Measurements from ENCODE around the gene COX7A2L. TPM values are rescaled to one million over a fixed set of nuclear protein-coding genes. Genes with fewer than 3 reads are reported as not detected.

The COX7A2L gene
- total RNA-seq, 1 donor from 2014 or later: 126 TPM

DNA sequence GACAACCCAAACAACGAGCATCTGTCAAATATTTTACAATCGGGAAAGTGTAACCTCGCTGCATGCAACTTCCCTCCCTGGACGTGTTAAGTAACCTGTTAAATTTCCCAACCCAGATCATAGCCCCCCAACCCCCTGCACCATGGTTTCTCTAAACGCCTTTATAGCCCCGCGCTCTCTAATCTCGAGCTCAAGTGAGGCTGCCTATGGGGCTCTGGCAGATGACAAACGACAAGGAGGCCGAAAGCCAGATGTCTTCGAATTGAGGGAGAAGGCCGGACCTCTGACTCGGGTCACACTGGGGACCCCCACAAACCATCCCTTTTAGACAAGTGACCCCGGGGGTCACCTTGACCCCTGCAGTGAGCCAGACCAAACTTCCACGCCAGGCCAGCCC is 526 bp downstream of the COX7A2L start:
- H3K36me3 ChIP-seq (ENCODE audit: insufficient read depth, low read length): no peaks in the 10 kb centered on the region
- Mint-ChIP-seq H3K9me3 (ENCODE audit: unreplicated experiment) (no peaks in the 10 kb centered on the region), H3K27me3 (ENCODE audit: low read depth, unreplicated experiment) (no peaks in the 10 kb centered on the region), H3K4me3 (ENCODE audit: unreplicated experiment) (peak overlapping the region; percentile 95), H3K4me1 (ENCODE audit: low read depth, unreplicated experiment) (peaks cover 8% of the 10 kb centered on the region), H3K27ac (ENCODE audit: unreplicated experiment) (peak overlapping the region; percentile 96), H3K36me3 (ENCODE audit: low read depth, unreplicated experiment) (no peaks in the 10 kb centered on the region)
- no peak for DNase-seq (ENCODE audit: low read depth)
- H3K79me2 ChIP-seq (ENCODE audit: insufficient read depth, low read length): peaks cover 55% of the 10 kb centered on the region
- peak overlapping the region; percentile 98 for H3K9ac ChIP-seq (ENCODE audit: low read length)
- no peak for FAIRE-seq
- TF ChIP-seq CTCF (IDR thresholded peaks at IDR 0.05; ENCODE audit: insufficient read depth, low read depth, low read length): no peak
- TF ChIP-seq EZH2 (IDR thresholded peaks at IDR 0.05; ENCODE audit: insufficient read depth, low read length): no peak
- peaks cover 3% of the 10 kb centered on the region for H3K27me3 ChIP-seq (ENCODE audit: insufficient read depth, low read length)
- H3K4me2 ChIP-seq (ENCODE audit: low read length): peak overlapping the region; percentile 98
- no peaks in the 10 kb centered on the region for H3K9me3 ChIP-seq (ENCODE audit: insufficient read depth, low read depth, low read length)
- peaks cover 10% of the 10 kb centered on the region for H3K4me1 ChIP-seq (ENCODE audit: insufficient read depth, low read length)
- H3K4me3 ChIP-seq (ENCODE audit: insufficient read depth, low read depth, low read length): peak overlapping the region; percentile 99
- peaks cover 45% of the 10 kb centered on the region for H4K20me1 ChIP-seq (ENCODE audit: insufficient read depth, low read length)
- H3K27ac ChIP-seq (ENCODE audit: low read depth, low read length): peak overlapping the region; percentile 99
- H2AFZ ChIP-seq (ENCODE audit: low read depth, low read length): peak overlapping the region; percentile 94

DNA sequence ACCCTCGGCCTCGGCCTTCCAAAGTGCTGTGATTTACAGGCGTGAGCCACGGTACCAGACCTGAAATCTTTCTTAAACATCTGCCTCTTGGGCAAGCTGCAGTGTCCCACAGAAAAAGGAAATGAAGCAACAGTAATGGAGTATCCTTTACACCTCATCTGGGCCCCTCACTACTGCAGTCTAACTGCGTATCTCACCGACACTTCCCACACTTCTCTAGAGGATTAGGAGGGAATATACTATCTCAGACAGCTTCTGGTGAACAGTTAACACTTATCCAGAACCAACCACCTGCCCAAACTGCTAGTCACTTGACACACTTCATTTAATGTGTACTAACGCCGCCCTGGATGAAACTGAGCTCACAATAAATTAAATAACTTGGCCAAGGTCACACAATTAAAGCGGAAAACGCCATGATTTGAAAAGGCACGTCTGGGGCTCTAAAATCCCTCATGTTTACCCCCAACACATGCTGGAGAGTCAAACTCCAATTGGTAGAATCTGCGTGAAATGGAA is 993 bp downstream of the COX7A2L start:
- Mint-ChIP-seq H3K36me3 (ENCODE audit: low read depth, unreplicated experiment) (no peaks in the 10 kb centered on the region), H3K4me1 (ENCODE audit: low read depth, unreplicated experiment) (peaks cover 10% of the 10 kb centered on the region), H3K4me3 (ENCODE audit: unreplicated experiment) (peak overlapping the region; percentile 95), H3K9me3 (ENCODE audit: unreplicated experiment) (no peaks in the 10 kb centered on the region), H3K27me3 (ENCODE audit: low read depth, unreplicated experiment) (no peaks in the 10 kb centered on the region), H3K27ac (ENCODE audit: unreplicated experiment) (peak overlapping the region; percentile 96)
- Histone ChIP-seq H3K9ac (ENCODE audit: low read length) (peak overlapping the region; percentile 98), H4K20me1 (ENCODE audit: insufficient read depth, low read length) (peaks cover 48% of the 10 kb centered on the region), H3K27me3 (ENCODE audit: insufficient read depth, low read length) (peaks cover 3% of the 10 kb centered on the region), H3K9me3 (ENCODE audit: insufficient read depth, low read depth, low read length) (no peaks in the 10 kb centered on the region), H3K79me2 (ENCODE audit: insufficient read depth, low read length) (peaks cover 60% of the 10 kb centered on the region), H3K4me3 (ENCODE audit: insufficient read depth, low read depth, low read length) (peak overlapping the region; percentile 99), H3K27ac (ENCODE audit: low read depth, low read length) (peak overlapping the region; percentile 99), H2AFZ (ENCODE audit: low read depth, low read length) (no peak overlapping the region), H3K4me2 (ENCODE audit: low read length) (peak overlapping the region; percentile 98), H3K36me3 (ENCODE audit: insufficient read depth, low read length) (no peaks in the 10 kb centered on the region), H3K4me1 (ENCODE audit: insufficient read depth, low read length) (peaks cover 10% of the 10 kb centered on the region)
- TF ChIP-seq EZH2 (IDR thresholded peaks at IDR 0.05; ENCODE audit: insufficient read depth, low read length) (no peak), CTCF (IDR thresholded peaks at IDR 0.05; ENCODE audit: insufficient read depth, low read depth, low read length) (no peak)
- no peak for DNase-seq (ENCODE audit: low read depth)
- FAIRE-seq: no peak

DNA sequence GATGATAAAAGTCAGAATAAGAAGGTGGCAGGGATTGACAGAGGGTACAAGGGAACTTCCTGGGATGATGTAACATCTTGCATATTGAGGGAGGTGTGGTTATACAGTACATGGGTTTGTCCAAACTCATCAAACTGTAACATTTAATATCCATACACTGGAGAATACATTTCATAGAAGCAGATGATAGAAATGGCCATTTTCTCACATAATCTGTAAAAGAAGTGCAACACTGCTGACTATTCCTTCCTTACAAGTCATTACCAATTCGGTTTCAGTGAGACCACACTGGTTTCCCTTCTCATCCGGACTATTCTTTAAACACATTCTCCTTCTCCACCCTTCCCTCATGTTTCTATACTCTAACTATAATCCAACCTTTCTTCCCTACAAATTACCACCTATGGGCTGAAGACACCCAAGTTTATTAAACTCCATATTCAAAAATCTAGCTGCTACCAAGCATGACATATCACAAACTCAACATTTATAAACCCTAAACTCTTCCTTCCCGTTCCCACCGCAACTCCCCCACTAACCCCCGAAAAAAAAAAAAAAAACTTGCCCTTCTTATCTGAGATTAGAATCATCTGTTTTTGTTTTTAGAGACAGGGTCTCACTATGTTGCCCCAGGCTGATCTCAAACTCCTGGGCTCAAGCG is 1.6 kb downstream of the COX7A2L start:
- Mint-ChIP-seq H3K27ac (ENCODE audit: unreplicated experiment) (peak overlapping the region; percentile 96), H3K4me1 (ENCODE audit: low read depth, unreplicated experiment) (peaks cover 15% of the 10 kb centered on the region), H3K4me3 (ENCODE audit: unreplicated experiment) (peak overlapping the region; percentile 95), H3K27me3 (ENCODE audit: low read depth, unreplicated experiment) (no peaks in the 10 kb centered on the region), H3K36me3 (ENCODE audit: low read depth, unreplicated experiment) (no peaks in the 10 kb centered on the region), H3K9me3 (ENCODE audit: unreplicated experiment) (no peaks in the 10 kb centered on the region)
- peaks cover 10% of the 10 kb centered on the region for H3K4me1 ChIP-seq (ENCODE audit: insufficient read depth, low read length)
- H3K4me2 ChIP-seq (ENCODE audit: low read length): peak overlapping the region; percentile 98
- H3K9me3 ChIP-seq (ENCODE audit: insufficient read depth, low read depth, low read length): no peaks in the 10 kb centered on the region
- H3K27ac ChIP-seq (ENCODE audit: low read depth, low read length): peak overlapping the region; percentile 99
- no peak for FAIRE-seq
- H3K9ac ChIP-seq (ENCODE audit: low read length): peak overlapping the region; percentile 98
- peaks cover 3% of the 10 kb centered on the region for H3K27me3 ChIP-seq (ENCODE audit: insufficient read depth, low read length)
- H3K79me2 ChIP-seq (ENCODE audit: insufficient read depth, low read length): peaks cover 66% of the 10 kb centered on the region
- peaks cover 54% of the 10 kb centered on the region for H4K20me1 ChIP-seq (ENCODE audit: insufficient read depth, low read length)
- no peaks in the 10 kb centered on the region for H3K36me3 ChIP-seq (ENCODE audit: insufficient read depth, low read length)
- TF ChIP-seq CTCF (IDR thresholded peaks at IDR 0.05; ENCODE audit: insufficient read depth, low read depth, low read length): no peak
- no peak for TF ChIP-seq EZH2 (IDR thresholded peaks at IDR 0.05; ENCODE audit: insufficient read depth, low read length)
- H2AFZ ChIP-seq (ENCODE audit: low read depth, low read length): no peak overlapping the region
- no peak for DNase-seq (ENCODE audit: low read depth)
- H3K4me3 ChIP-seq (ENCODE audit: insufficient read depth, low read depth, low read length): peak overlapping the region; percentile 99
